Activated CD4-positive, CD25-positive, alpha-beta regulatory T cell treated with anti-CD3 and anti-CD28 coated beads, Interleukin-2, amount 50 U/mL, for 24 hours (primary cell): ENCODE results near the gene MRPS22.

Source experiments
- ATAC-seq, 2 donors: fragments of 150-1000 bp; cut with Tn5 transposase; one replicate each; pipeline ENCODE4 v1.10.0; 2021; ENCODE audit warnings: mild to moderate bottlenecking in 1 of 2, moderate library complexity in 1 of 2

MRPS22 gene

DNA sequence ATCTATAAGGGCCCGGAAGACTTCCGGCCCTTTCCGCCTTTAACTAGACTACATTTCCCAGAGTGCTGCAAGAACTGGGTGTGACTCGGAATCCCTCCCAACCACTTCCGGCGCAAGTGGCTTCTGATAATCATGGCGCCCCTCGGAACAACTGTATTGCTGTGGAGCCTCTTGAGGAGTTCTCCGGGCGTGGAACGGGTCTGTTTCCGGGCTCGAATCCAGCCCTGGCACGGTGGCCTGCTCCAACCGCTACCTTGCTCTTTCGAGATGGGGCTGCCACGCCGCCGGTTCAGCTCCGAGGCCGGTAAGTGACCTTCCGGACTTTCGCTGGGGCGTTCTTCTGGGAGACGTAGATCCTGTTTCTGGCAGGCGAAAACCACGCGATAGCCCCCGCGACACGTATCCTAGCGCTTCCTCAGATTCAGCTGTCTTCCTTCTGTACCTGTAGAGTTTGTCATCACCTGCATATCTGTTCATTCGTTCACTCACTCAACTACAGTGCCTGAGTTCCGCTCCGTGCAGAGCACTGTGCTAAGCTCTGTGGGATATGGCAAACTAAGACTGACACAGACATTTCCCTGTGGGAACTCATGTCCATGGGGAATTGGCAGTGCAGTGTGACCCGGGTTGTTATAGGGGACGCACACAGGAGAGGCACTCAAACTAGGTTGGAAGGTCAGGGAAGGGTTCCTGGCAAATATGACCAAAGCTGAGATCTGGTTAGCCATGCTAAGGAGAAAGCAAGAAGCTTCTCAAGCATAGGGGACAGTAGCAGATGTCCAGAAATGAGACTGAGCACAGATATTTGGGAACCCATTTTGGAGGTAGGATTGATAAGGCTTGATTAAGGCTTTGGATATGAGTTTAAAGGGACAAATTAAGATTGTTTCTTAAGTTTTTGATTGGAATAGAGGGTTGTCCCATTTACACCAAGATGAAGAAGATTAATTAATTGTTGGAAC, at the start of gene MRPS22:
Gene MRPS22, plus strand, starts transcription at position 126 of the 962 bp plus-strand sequence. Its CDS starts 7 bp downstream, at position 133.
- peak; percentile 98 for ATAC-seq

DNA sequence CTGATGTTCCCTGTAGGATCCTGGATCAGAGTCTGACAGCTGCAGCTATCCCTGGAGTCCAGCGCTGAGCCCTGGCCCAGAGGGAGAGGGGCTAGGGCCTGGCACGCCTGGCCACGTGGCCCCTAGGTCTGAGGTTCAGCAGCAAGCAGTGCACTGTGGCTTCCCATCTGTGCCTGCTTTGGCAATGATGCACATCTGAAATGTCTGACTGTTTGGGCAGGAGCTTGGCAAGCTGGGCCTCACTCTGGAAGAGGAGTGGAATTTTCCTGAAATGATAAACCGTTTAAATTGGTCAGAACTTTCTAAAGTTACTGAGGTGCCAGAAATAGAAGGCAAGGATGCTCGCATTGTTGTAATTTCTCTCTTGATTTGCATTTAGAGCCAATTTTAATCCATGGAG, 48.8 kb upstream of the MRPS22 start:
- no peak for ATAC-seq

DNA sequence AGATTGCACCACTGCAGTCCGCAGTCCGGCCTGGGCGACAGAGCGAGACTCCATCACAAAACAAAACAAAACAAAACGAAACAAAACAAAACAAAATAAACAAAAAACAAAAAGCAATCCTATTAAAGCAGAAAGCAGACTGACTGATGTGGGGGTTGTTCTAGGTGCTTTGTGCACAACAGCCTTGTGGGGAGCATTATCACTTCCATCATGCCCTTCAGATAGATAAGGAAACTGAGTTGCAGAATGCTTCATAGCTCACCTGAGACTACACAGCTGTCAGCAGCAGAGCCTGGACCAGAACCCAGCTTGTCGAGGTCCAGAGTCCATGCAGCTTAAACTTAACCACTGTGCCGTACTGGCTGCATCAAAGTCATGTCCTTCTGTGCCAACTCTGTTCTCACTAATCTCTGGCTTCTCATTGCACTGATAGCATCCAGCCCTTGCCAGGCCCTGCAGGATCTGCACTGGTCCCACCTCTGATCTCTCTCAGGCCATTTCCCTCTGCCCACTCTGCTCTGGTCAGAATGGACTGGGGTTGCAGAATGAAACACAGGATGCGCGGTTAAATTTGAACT, 47.6 kb upstream of the MRPS22 start:
- ATAC-seq = no peak

DNA sequence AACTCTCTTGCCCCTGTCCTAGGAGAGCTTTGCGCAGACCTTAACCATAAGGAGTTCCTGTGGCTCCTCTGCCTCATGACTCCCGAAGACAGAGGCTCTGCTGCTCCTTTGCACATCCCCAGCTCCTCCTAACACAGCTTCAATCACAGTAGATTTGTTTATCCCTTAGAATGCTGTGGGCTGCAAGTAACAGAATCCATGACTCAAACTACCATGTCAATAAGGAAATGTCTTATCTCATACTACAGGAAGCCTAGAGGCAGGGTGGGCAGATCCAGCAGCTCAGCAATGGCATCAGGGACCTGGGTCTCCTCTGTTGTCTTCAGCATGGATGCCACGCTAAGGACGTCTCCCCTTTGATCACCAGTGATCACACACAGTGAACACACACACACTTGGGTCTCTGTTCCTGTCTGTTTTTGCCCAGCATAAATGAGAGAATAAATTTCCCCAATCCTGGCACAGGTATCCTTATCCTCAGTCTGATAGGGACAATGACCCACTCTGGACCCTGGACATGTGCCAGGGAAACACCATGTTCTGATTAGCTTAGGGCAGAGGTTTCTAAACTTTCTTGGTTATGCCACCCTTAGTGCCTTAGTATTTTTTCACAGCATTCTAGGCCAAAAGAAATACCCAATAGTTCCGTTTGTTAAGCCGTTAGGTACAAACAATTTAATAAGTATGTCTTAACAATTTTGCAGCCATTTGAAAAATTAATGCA, 46.1 kb upstream of the MRPS22 start:
- ATAC-seq = no peak

DNA sequence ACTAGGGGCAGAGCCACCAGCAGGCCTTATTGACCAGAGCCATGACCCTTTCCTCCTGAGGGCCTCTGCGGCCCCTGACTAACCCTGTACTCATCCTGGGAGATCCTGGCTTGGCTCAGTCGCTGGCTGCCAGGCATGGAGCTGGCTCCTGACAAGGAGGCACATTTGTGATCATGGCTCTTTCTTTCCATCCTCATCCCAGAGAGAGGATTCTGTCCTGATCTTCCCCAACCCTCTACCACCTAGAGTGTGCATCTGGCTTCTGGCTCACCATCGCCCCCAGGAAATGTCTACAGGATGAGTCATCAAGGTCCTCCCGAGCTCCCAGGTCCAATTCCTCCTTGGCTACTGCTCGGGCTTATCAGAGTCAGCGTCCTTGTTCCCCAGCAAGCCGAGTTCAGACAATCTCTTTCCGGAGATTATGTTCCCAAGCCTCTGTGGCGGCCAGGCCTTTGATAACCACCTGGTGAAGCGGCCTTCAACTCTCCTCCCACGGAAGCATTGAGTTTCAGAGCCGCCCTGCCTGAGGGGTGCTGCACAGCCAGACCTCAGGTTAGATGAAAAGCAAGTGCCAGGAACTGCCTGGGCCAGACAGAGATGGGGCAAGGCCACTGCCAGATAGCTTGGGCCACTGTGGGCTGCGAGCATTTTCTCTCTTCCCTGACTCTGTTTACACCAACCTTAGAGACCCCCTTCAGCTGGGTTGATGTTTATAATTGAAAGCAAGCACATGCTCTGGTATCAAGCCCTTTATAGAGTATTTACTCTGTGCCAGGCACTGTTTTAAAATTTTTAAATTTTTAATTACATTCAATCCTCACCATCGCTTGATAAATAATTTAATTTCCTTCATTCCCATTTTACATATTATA, 44.3 kb upstream of the MRPS22 start:
- no peak for ATAC-seq

DNA sequence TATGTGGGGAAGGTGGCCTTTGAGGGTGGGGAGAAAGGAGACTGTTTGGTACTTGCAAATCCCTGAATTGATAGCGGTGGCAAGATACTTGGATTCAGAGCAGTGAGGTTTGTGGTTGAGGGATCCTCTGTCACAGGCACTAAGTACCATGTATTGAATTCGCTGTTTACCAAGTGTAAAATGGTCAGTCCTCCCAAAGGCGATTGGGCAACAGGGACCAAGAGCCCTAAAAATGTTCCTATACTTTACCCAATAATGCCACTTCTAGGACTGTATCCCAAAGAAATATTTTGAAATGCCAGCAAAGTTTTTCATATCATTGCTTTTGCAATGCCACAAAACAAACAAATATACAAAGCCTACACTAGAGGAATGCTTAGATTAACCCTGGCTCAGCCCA, 43.4 kb upstream of the MRPS22 start:
- ATAC-seq = no peak

DNA sequence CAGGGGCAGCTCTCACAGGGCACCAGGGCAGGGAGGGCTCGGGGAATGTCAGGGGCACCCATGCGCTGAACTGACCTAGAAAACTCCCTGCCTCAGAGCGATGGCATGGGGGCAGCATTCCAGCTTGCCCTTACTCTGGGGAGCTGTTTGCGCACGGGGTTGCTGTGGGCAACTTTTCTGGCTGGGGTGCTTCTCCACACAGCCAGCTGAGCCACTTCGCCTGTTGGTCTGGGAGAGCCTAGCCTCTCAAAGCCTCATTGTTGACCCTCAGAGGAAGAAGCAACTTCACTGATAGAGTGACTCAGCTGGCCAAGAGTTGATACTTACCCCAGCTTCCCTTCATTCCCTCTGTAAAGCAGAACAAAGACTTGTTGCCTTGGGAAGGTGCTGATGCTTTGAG, 42.6 kb upstream of the MRPS22 start:
- ATAC-seq = no peak

DNA sequence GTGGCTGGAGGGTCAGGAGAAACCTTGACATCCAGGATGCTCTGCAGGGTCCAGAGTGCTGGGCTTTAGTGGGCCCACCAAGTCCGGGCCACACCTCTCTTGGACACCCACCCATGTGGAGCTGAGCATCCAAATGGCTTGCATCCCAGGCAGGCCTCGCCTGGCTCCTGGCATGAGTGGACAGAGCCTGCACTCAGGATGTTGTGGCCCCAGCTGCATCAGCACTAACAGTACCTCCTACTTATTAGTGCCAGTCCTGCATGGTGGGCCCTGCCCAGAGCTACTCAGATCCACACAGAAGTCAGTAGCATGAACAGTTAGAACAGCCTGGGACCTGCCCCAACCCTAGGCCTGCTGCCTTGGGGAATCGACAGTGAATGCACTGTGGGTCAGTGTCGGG, 42.2 kb upstream of the MRPS22 start:
- no peak for ATAC-seq

DNA sequence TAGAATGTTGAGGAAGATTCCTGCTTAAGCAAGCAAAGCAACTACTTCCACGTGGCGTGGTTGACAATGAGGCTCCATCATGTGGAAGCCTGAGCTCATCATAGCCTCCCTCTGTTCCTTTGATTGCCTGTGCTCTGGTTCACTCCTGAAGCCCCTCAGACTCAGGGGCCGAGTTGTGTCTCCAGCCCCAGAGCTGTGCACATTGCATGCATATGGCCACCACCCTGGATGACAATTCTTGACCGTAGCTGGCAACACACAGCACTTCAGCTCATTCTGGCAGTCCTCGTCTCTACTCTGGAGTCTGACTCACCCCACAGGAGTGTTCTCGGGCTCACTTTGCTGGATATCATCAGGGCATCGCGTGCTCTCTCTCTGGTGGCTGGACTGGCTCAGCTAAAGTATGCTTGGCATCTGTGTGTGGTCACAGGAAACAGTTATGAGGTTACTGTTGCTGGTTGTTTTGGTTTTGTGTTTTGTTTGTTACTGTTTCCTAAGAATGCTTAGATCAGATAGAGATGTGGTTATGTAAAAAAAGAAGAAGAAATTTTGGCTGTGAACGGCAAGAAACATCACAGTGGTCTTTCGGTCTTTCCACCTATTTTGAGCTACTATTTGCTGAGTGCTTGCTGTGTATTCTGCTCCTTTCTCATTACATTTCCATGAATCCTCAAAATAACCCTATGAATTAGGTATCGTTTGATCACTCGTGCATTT, 41.6 kb upstream of the MRPS22 start:
- peak; percentile 13 to 33 for ATAC-seq

DNA sequence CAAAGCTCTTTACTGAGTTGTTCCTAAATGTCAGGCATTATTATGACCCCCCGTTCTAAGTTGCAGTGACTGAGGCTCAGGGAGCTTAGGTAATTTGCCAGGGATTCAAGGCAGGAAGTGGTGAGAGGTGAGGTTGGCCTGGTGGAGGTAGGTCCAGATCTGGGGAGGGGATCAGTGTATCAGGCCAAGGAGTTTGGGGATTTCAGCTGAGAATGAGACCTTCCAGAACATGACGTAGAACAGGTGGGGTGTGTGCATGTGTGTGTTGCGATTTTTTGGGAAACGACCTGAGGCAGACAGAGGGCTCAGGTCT, 41.1 kb upstream of the MRPS22 start:
- ATAC-seq = no peak

DNA sequence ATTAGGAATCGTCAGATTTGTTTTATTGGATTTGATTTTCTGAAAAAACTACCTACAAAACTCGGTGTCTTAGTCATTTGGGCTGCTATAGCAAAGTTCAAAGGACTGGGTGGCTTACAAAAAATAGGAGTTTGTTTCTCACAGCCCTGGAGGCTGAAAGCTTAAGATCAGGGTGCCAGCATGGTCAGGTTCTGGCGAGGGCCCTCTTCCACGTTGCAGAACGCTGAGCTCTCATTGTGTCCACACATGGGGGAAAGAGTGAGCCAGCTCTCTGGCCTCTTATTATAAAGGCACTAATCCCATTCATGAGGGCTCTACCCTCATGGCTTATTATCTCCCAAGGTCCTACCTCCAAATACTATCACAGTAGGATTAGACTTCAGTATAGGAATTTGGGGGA, 40.6 kb upstream of the MRPS22 start:
- ATAC-seq = no peak

DNA sequence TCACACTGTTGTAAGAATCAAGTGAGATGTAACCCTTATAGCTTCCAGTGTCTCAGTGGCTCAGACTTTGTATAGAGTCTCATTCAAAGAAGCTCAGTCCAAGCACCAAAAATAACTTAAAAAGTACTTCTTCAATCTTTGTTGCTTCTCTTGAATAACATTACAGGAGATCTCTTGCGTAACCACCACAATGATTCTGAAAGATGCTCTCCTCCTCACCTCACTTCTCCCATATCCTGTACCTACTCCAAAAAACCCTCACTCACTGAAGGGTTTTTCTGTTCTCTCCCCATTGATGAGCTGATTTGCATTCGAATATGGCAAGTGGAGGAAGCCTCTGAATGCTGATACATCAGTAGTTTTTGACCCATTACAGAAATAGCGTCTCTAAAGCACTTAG, 39.4 kb upstream of the MRPS22 start:
- no peak for ATAC-seq

DNA sequence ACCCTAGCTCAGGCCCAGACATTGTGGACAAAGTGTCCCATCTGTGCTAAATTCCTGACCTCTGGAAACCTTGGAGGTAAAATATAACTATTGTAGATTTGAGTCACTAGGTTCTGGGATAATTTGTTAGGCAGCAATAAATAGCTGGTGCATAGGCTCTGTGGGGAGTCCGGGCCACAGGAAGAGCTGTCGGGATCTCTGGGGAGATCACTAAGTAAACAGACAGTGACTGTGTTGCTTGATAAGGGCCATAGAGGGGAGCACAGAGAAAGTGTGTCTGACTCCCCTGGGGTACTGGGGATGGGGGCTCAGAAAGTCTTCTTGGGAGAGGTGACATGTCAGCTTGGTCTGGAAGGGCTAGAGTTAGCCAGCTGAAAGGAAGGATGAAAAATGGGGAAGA, 37.7 kb upstream of the MRPS22 start:
- ATAC-seq = no peak

DNA sequence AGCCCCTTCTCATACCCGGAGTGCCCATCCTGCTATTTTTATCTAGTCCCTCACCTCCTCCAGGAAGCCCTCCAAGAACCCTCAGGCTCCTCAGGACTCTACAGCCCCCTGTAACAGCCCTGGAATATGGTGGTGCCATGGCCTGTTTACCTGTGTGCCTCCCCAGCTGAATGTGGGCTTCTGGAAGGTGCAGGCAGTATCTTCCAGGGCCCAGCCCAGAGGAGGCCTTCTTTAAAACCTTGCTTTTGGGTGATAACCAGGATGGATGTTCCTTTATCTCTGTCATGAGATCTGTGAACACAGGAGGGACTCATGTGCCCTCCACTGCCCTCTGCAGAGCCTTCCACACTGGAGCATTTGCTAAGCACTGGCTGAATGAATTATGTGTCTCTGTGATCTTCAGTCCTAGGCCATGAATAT, 36.7 kb upstream of the MRPS22 start:
- ATAC-seq = no peak

DNA sequence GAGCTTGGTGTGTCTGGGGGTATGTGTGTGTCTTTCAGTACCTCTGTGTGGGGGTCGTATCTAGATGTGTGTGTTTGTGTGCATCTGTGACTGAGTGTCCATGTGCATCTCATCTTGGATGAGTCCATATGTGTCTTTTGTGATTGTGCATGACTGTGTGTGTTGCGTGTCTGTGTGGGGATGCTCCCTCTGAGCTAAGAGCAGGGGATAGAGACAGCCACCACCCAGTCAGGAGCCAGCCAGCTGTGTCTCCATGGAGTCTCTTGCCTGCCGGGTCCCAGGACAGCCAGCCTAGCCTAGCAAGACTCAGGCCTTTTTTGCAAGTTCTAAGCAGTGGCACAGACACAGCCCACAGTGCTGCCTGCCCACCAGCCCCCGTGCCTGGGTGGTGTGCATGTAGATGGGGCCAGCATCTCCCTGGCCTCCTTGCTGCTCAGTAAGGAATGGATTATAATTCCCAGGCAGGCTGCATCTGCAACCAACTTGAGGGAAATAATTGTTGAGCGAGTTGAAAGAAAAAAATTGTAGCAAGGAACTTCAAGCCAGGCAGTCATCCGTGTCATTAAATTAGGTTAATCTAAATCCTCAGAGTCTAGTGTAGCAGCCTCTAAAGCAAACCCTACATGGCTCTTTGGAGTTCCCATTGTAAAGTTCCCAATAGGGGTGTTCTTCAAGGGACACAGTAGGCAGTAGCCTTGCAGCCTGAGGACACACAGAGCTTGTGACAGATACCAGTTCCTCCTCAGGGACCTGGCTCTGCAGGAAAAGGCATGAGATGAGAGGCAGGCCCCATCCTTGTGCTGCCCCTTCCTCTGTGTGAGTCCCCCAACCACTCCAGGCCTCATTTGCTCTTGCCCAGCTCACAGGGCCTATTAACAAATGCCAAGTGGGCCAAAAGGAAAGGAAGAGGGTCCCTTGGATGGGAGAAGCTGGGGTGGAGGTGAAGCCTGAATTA, 35.9 kb upstream of the MRPS22 start:
- ATAC-seq = no peak

DNA sequence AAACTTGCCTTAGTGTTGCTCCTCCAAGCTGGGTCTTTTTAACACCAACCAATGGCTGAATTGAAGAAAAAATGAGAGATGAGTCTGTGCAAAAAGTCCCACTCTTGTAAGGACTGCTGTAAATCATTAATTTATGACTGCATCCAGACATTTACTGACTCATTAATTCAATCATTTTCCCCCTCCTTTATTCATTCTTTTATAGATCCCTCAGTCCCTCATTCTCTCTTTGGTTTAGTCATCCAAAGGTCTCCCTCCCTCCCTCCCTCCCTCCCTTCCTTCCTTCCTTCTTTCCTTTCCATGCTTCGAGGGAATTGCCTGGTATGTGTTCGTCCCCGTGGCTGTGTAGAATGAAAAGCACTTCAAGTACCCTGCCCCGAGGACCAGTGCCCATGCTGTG, 35.3 kb upstream of the MRPS22 start:
- ATAC-seq = no peak

DNA sequence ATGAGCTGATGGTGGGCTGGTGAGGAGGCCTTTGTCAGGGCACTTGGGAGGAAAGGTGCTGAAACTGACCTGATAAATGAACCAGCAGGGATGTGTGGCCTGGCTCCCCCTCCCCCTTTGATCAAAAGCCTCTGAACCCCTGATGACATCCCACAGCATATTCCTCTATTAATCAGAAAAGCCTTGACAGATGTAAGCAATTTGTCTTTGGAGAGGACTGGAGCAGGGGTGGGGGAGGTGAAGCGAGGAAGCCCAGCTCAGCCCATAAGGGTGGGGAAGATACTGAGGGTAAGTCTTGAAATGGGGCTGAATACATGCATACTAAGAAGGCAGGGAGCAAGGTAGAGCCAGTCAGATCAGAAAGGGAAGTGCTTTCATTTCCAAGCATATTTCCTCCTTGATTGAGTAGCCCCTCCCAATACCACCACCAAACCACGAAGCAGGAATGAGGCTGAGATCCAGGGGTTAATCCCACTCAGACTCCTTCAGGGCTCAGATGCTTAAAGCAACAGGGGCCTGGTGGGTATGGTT, 34.7 kb upstream of the MRPS22 start:
- ATAC-seq = no peak

DNA sequence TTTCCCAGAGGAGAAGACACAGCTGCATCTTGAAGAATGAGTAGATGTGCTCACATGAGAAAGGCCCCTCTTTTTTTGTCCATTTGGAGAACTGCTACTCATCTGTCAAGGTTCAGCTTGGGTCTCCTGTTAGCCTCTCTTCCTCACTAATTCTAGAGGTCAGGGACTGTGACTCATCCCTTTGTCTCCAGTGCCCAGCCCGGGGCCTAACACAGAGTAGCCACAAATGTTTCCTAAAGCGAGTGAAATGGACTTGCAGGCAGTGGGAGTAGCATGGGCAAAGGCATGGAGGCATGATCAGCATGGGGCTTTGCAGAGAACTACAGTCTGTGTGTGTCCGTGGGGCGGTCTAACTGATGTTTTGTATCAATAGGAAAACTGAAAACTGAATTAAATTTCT, 33.9 kb upstream of the MRPS22 start:
- ATAC-seq = no peak

DNA sequence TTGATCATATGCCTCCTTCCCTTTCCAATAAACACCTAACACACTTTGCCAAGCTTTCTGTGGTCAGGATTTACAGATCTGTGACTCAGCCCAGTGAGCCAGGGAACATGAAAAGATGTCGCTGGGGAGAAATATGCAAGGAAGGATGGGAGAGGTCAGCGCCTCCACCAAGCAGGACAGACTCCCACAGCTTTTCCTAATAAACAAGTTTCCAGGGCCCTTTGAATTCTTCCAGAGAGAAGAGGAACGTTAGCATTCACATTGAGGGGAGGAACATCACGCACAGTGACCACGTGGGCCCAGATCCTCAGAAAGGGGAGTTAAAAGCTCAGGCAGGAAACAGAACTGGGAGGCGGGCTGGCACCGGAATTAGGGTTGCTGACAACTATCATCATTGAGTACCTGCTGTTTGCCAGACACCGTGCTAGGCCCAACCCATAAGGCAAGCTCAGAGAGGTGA, 33.3 kb upstream of the MRPS22 start:
- no peak for ATAC-seq

DNA sequence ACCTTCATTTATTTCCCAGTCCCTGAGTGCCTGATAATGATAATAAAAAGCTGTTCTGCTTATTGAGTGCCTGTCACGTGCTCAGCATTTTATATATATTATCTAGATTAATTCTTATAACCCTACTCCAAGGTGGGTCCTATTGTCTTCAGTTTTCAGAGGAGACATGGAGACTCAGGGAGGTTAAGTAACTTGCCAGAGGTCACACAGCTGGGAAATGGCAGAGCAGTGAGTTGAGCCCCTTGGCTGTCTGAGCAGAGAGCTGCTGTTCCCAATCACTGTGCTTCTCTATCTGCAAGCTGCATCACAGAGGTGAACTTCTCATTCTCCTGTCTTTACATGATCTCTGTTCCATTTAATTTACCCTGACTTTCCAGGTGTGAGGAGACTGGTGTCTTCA, 32.3 kb upstream of the MRPS22 start:
- no peak for ATAC-seq

DNA sequence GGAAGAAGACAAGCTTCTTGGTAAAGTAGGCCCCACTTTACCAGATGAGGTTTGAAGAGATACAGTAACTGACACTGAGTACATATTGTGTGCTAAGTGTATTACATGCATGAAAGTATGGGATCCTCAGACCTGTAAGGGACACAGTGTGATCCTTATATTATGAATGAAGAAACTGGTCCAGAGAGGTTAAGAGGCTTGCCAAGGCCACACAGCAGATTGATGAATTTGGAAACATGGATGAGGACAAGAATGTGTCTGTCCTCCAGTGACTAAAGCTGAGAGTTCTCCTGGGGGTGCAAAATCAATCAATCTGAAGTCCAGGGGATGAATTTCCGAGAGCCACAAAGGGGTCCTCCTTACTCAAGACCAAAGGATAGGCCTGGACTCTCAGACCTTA, 31.4 kb upstream of the MRPS22 start:
- ATAC-seq = no peak
